ENCODE data around the gene PDE1A.

Gene PDE1A

DNA sequence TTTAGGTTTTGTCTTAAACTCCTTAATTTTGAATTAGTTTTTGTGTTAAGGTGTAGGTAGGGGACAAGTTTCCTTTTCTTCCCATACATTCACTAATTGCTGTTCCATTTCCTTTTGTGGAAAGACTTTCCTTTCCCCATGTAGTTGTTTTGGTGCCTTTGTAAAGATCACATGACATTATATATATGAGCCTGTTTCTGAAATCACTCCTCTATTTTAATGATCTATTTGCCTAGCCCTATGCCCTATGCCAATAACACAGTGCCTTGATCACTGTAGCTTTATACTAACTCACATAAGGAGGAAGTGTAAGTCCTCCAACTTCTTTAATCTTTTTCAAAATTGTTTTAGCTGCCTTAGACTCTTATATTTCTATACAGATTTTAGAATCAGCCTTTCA lies 229.3 kb downstream of the PDE1A start:
- no peak overlapping the region for H3K27ac Mint-ChIP-seq
- H3K4me1 Mint-ChIP-seq: no peaks in the 10 kb centered on the region
- CTCF ChIA-PET: interaction anchor here (0.8 kb wide), 1 partner anchor 470 kb away, joined by 3 read pairs; no protein-coding TSS in a partner anchor
- no peaks in the 10 kb centered on the region for H3K36me3 Mint-ChIP-seq
- no peaks in the 10 kb centered on the region for H3K9me3 Mint-ChIP-seq
- DNase-seq: no peak
- H3K27me3 Mint-ChIP-seq: no peaks in the 10 kb centered on the region
- H3K4me3 Mint-ChIP-seq: no peak overlapping the region

DNA sequence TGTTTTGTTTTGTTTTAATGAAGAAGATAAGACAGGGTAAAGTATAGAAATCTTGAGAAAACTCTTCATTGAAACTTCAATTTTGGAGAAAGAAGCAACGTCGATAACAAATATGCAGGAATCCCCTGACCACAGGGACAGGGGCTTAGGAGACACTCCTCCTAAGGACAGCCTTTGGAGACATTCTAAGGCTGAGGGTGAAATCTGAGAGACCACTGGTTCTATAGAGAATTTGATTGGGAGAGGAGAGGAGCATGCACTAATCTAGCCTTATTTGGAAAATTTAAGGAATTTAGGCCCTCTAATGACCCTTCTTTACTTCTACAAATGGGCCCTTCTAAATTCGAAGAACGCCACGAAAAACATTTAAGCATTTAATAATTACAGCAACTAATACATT lies 233.5 kb downstream of the PDE1A start:
- H3K27me3 Mint-ChIP-seq: no peaks in the 10 kb centered on the region
- no peak overlapping the region for H3K4me3 Mint-ChIP-seq
- H3K36me3 Mint-ChIP-seq: no peaks in the 10 kb centered on the region
- no peaks in the 10 kb centered on the region for H3K9me3 Mint-ChIP-seq
- H3K27ac Mint-ChIP-seq: no peak overlapping the region
- DNase-seq: no peak
- no peaks in the 10 kb centered on the region for H3K4me1 Mint-ChIP-seq
- CTCF ChIA-PET: no interaction called here

- CTCF ChIA-PET: no interaction called here
- Mint-ChIP-seq H3K27me3 (no peaks in the 10 kb centered on the region), H3K36me3 (no peaks in the 10 kb centered on the region), H3K27ac (no peak overlapping the region), H3K4me1 (no peaks in the 10 kb centered on the region), H3K9me3 (no peaks in the 10 kb centered on the region), H3K4me3 (no peak overlapping the region)
- DNase-seq: no peak
Observed at GRCh38 chr2:182191061-182191460, 235.8 kb downstream of the PDE1A start.

DNA sequence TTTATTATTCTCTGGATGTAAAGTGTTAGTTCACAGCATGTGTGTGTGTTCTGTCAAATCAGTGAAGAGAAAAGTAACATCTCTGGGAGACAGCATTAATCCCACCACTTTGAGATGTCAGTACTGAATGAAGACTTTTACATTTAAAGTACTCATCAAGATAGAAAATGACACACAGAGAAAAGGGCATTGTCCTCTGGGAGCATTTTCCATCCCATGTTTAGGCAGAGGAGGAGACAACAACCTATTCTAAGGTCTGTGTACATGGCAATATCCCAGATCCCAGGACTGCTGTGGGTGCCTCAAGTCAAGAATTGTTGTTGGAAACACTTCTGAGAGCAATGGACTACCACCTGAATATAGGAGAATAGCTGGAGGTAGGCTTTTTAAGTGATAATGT lies 239.7 kb downstream of the PDE1A start:
- Mint-ChIP-seq H3K9me3 (no peaks in the 10 kb centered on the region), H3K36me3 (no peaks in the 10 kb centered on the region), H3K4me3 (no peak overlapping the region), H3K27ac (no peak overlapping the region), H3K4me1 (no peaks in the 10 kb centered on the region), H3K27me3 (peaks cover 4% of the 10 kb centered on the region)
- no peak for DNase-seq
- CTCF ChIA-PET: interaction anchor here (0.7 to 1.9 kb wide), 5 partner anchors 447 to 793 kb away, joined by 3 to 5 read pairs (median 4); no protein-coding TSS in a partner anchor

- H3K27ac Mint-ChIP-seq: no peak overlapping the region
- no peak overlapping the region for H3K4me3 Mint-ChIP-seq
- no peaks in the 10 kb centered on the region for H3K9me3 Mint-ChIP-seq
- no peak for DNase-seq
- H3K27me3 Mint-ChIP-seq: peaks cover 7% of the 10 kb centered on the region
- no peaks in the 10 kb centered on the region for H3K36me3 Mint-ChIP-seq
- CTCF ChIA-PET: interaction anchor here (1.1 to 2.0 kb wide), 8 partner anchors 14 to 794 kb away, joined by 3 to 6 read pairs (median 4); no protein-coding TSS in a partner anchor
- H3K4me1 Mint-ChIP-seq: no peaks in the 10 kb centered on the region
Observed at GRCh38 chr2:182186132-182186735, 240.6 kb downstream of the PDE1A start.

DNA sequence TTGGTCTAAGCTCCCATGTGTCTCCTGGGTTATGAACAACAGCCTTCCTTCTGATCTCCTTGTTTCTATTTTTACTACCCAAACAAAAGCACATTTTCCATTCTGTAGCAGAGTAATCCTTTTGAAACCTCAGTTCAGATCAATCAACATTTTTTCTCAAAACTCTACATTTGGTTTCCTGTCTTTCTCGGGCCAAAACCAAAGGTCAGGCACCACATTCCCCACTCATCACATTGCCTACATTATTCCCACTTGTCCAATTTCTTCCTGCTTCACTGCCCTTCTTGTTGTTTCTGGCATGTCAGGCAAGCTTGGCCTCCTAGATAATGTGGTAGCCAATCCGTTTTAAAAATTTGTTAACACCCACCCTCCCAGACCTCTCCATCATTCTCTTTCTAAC lies 244.4 kb downstream of the PDE1A start:
- Mint-ChIP-seq H3K27ac (no peak overlapping the region), H3K4me3 (no peak overlapping the region), H3K9me3 (no peaks in the 10 kb centered on the region), H3K4me1 (no peaks in the 10 kb centered on the region), H3K27me3 (peaks cover 13% of the 10 kb centered on the region), H3K36me3 (no peaks in the 10 kb centered on the region)
- DNase-seq: no peak
- CTCF ChIA-PET: no interaction called here

GRCh38 chr2:182181381-182181780 lies 245.5 kb downstream of the PDE1A start:
- peaks cover 13% of the 10 kb centered on the region for H3K27me3 Mint-ChIP-seq
- H3K27ac Mint-ChIP-seq: no peak overlapping the region
- H3K9me3 Mint-ChIP-seq: no peaks in the 10 kb centered on the region
- DNase-seq: no peak
- no peaks in the 10 kb centered on the region for H3K4me1 Mint-ChIP-seq
- H3K4me3 Mint-ChIP-seq: no peak overlapping the region
- CTCF ChIA-PET: no interaction called here
- H3K36me3 Mint-ChIP-seq: no peaks in the 10 kb centered on the region

GRCh38 chr2:182179176-182179575 lies 247.7 kb downstream of the PDE1A start:
- no peaks in the 10 kb centered on the region for H3K4me1 Mint-ChIP-seq
- no peaks in the 10 kb centered on the region for H3K36me3 Mint-ChIP-seq
- peaks cover 13% of the 10 kb centered on the region for H3K27me3 Mint-ChIP-seq
- H3K9me3 Mint-ChIP-seq: no peaks in the 10 kb centered on the region
- CTCF ChIA-PET: no interaction called here
- no peak overlapping the region for H3K27ac Mint-ChIP-seq
- no peak for DNase-seq
- no peak overlapping the region for H3K4me3 Mint-ChIP-seq

DNA sequence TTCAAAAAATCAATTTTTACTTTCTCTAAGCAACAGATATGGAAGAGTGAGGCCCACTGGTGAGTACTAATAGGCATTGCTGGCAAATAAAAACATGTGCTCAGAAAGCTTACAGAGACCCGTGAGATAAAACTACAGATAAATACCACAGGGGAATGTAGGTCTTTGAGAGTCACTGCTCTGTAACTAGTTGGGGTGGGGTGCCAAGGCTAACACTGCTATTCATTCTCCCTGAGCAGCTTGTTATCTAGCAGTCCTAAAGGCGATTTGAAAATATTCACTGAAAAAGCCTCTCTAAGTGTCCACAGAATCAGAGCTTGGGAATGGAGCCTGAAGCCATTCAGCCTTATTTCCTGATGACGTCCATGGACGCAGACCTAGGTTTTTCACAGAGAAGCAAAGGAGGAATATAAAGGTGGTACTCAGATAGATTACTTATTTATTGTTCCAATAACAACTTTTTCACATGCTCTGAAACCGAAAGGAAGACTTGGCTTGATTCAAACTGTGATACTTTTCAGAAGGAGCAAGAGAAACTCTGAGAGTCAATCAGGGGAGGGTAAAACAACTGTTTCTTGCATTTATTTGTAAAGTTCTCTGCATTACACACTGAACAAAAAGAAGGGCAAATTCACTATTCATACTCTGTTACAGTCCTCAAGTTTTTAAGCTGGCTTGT lies 252.8 kb downstream of the PDE1A start:
- H3K4me1 Mint-ChIP-seq: no peaks in the 10 kb centered on the region
- no peak for DNase-seq
- no peaks in the 10 kb centered on the region for H3K36me3 Mint-ChIP-seq
- no peak overlapping the region for H3K27ac Mint-ChIP-seq
- no peak overlapping the region for H3K4me3 Mint-ChIP-seq
- peaks cover 4% of the 10 kb centered on the region for H3K27me3 Mint-ChIP-seq
- CTCF ChIA-PET: no interaction called here
- no peaks in the 10 kb centered on the region for H3K9me3 Mint-ChIP-seq

- no peak for DNase-seq
- Mint-ChIP-seq H3K4me3 (no peak overlapping the region), H3K9me3 (no peaks in the 10 kb centered on the region), H3K27me3 (no peaks in the 10 kb centered on the region), H3K4me1 (no peaks in the 10 kb centered on the region), H3K36me3 (no peaks in the 10 kb centered on the region), H3K27ac (no peak overlapping the region)
- CTCF ChIA-PET: no interaction called here
Observed at GRCh38 chr2:182170341-182170740, 256.5 kb downstream of the PDE1A start.

DNA sequence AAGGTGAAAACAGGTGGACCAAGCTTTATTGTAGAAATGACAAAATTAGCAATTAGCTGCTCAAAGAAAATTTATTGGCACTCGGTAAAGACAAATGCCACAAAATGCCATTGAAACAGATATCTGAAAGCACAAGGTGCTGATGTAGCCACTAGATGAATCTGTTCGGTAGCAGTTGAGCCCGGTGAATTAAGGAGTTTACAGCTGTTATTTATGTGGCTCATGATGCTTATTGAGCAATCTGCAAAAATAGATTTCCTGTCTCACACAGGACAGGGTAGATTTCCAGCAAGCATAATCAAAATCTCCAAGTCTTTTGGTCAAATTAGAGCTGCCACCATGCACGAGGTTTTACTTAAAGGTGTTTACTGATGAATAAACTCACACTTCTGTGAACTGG lies 259.0 kb downstream of the PDE1A start:
- Mint-ChIP-seq H3K4me3 (no peak overlapping the region), H3K4me1 (no peaks in the 10 kb centered on the region), H3K27ac (no peak overlapping the region), H3K36me3 (no peaks in the 10 kb centered on the region), H3K9me3 (no peaks in the 10 kb centered on the region), H3K27me3 (no peaks in the 10 kb centered on the region)
- DNase-seq: no peak
- CTCF ChIA-PET: no interaction called here

- H3K4me3 Mint-ChIP-seq: no peak overlapping the region
- H3K36me3 Mint-ChIP-seq: no peaks in the 10 kb centered on the region
- H3K9me3 Mint-ChIP-seq: no peaks in the 10 kb centered on the region
- H3K27me3 Mint-ChIP-seq: no peaks in the 10 kb centered on the region
- no peaks in the 10 kb centered on the region for H3K4me1 Mint-ChIP-seq
- no peak for DNase-seq
- no peak overlapping the region for H3K27ac Mint-ChIP-seq
- CTCF ChIA-PET: no interaction called here
Observed at GRCh38 chr2:182166841-182167240, 260.0 kb downstream of the PDE1A start.

- Mint-ChIP-seq H3K4me3 (no peak overlapping the region), H3K4me1 (no peaks in the 10 kb centered on the region), H3K36me3 (no peaks in the 10 kb centered on the region), H3K27ac (no peak overlapping the region), H3K9me3 (no peaks in the 10 kb centered on the region), H3K27me3 (no peaks in the 10 kb centered on the region)
- DNase-seq: no peak
- CTCF ChIA-PET: no interaction called here
Observed at GRCh38 chr2:182166406-182166805, 260.4 kb downstream of the PDE1A start.

GRCh38 chr2:182165202-182165601 lies 261.6 kb downstream of the PDE1A start:
- no peaks in the 10 kb centered on the region for H3K4me1 Mint-ChIP-seq
- H3K27ac Mint-ChIP-seq: no peak overlapping the region
- DNase-seq: no peak
- CTCF ChIA-PET: no interaction called here
- no peaks in the 10 kb centered on the region for H3K9me3 Mint-ChIP-seq
- no peaks in the 10 kb centered on the region for H3K27me3 Mint-ChIP-seq
- no peaks in the 10 kb centered on the region for H3K36me3 Mint-ChIP-seq
- no peak overlapping the region for H3K4me3 Mint-ChIP-seq

- no peaks in the 10 kb centered on the region for H3K9me3 Mint-ChIP-seq
- no peak overlapping the region for H3K4me3 Mint-ChIP-seq
- H3K27me3 Mint-ChIP-seq: no peaks in the 10 kb centered on the region
- no peak overlapping the region for H3K27ac Mint-ChIP-seq
- no peaks in the 10 kb centered on the region for H3K4me1 Mint-ChIP-seq
- DNase-seq: no peak
- CTCF ChIA-PET: no interaction called here
- no peaks in the 10 kb centered on the region for H3K36me3 Mint-ChIP-seq
Observed at GRCh38 chr2:182164686-182165085, 262.1 kb downstream of the PDE1A start.

Measured in activated naive CD4-positive, alpha-beta T cell treated with anti-CD3 and anti-CD28 coated beads, Interleukin-2, amount 10 ng/mL, durations not matched to agents 7 days and 5 days (primary cell).